HG03558 (cell line): Measurements from ENCODE around the gene CDH22.

Source experiments
- ATAC-seq: cut with Tn5 transposase; IDR thresholded peaks from one replicate; pipeline ENCODE4 v1.9.1; 2021; ENCODE audit warnings: moderate number of reproducible peaks; ENCODE audit not compliant: unreplicated experiment; ENCODE audit errors: extremely low read depth

Gene CDH22

GRCh38 chr20:46204594-46205186 lies 103.6 kb downstream of the CDH22 start:
- ATAC-seq, result no peak

DNA sequence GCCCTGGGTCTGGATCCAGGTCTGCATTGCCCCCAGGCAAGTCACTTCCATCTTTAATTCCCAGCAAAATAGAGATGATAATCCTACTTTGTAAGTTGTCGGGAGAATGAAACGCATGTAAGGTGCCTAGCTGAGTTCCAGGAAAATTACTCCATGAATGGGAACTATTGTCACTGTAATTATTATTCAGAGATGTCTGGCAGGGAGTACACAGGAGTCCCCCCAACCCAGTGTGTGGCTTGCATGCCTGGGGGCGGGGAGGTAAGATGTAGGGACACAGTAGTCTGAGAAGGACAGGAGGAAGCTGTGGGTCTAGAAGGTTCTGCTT lies 104.8 kb downstream of the CDH22 start:
- no peak for ATAC-seq

DNA sequence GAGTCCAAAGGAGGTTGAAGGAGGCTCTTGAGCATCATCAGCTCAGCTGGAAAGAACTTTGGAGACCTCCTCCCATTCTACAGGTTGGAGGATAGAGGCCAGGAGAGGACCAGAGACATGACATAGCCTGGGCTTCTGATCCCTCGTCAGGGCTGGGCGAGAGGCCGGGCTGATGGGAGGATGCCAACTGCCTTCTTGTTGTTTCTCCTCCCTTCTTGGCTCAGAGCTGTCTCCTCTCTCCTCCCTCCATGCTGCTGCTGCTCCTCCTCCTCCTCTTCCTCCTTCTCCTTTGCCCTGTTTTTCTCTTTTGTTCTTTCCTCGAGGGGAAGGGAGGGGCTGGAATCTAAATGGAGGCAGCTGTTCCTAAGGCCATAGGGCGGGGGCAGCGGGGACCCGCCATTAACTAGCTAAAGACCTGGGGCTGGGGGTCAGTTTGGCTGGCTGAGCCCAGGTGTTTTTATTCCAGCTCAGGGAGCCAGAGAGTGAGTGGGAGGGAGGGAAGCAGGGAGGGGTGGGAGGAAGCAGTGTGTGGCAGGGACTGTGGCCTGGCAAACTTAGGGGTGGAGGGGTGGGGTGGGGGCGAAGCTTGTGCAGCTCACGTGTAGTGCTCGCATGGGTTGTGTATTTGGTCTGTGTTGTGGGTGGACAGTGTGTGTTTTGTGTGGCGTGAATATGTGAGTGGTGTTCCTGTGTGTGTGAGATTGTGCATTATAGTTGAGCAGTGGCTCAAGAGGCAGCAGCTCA lies 105.4 kb downstream of the CDH22 start:
- no peak for ATAC-seq

DNA sequence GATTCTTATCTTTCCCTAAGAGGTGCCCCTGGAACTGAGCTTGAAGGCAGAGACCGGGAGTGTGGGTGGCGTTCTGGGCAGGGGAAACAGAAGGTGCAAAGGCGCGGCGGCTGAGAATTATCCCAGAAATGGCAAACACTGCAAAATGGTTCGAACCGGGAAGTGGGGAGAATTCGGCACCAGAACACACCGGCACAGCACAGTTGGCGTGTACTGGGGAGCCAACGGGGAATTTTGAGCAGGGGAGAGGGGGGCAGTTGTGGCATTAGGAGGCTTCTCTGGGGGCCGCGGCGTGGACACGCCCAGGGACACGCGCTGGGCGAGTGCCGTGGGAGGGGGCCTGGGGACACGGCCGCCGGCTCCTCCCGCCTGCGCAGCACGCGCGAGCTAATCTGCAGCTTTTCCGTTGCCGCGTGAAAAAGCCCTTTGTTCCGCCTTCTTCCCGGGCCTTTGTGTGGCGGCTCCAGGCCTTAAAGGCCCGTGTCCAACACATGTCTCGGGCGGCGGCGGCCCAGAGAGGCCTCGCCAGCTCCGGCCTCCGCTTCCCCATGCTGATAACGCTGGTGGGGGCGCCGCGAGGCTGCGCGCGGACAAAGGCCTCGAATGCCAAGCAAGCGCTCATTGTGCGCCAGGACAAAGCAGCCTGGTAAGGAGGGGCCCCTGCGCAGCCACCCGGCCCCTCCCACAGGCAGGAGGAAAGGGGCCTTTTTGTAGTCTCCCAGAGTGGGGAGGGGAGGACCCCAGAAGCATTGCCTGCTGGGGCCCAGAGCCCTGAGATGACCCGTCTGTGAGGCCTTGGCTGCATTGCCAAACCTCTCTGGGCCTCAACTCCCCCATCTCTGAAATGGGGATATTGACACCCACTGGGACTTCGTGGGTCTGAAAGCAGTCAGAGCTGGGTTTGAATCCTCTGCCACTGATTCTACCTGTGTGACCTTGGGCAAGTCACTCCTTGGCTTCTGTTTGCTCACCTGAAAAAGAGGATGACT lies 107.4 kb downstream of the CDH22 start:
- no peak for ATAC-seq

- no peak for ATAC-seq
Observed at GRCh38 chr20:46199198-46199597, 109.1 kb downstream of the CDH22 start.

- ATAC-seq, result no peak
Observed at GRCh38 chr20:46196990-46197389, 111.3 kb downstream of the CDH22 start.

- no peak for ATAC-seq
Observed at GRCh38 chr20:46195264-46196036, 112.8 kb downstream of the CDH22 start.

GRCh38 chr20:46194409-46194808 lies 113.9 kb downstream of the CDH22 start:
- no peak for ATAC-seq

GRCh38 chr20:46192376-46192944 lies 115.8 kb downstream of the CDH22 start:
- ATAC-seq, result no peak

- no peak for ATAC-seq
Observed at GRCh38 chr20:46191611-46192010, 116.7 kb downstream of the CDH22 start.

- no peak for ATAC-seq
Observed at GRCh38 chr20:46191168-46191540, 117.1 kb downstream of the CDH22 start.

- ATAC-seq, result no peak
Observed at GRCh38 chr20:46190478-46191167, 117.7 kb downstream of the CDH22 start.

DNA sequence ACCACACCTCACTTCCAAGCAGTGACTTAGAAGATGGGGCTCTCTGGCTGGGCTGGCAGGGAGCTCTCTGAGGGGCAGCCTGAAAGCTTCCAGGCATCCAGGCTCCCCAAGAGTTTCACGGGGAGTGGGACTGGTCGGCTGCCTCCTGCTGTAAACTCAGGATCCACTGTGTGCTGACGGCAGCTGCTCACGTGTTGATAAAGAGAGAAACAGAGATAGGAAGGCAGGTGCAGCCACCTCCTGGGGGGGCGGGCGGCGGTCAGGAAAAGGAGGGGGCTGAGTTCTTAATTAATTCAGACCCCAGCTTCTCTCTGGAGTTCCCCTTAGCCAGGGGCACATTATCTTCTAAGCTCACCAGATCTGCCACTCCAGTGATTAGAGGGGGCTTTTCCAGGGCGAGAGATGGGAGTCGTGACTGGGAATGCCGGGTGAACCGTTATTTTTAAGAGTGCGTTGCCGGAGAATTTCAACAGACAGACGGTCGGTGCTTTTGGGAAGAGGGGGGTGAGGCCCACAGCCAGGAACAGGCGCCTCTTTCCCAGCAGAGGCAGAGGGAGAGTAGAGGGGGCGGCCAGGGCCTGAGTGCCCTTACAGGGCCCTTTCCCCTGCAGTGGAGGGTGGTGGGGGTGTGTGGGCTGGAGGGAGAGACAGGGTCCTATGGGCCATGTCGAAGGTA lies 119.3 kb downstream of the CDH22 start:
- ATAC-seq, result no peak

GRCh38 chr20:46186210-46186609 lies 122.1 kb downstream of the CDH22 start:
- ATAC-seq, result no peak

DNA sequence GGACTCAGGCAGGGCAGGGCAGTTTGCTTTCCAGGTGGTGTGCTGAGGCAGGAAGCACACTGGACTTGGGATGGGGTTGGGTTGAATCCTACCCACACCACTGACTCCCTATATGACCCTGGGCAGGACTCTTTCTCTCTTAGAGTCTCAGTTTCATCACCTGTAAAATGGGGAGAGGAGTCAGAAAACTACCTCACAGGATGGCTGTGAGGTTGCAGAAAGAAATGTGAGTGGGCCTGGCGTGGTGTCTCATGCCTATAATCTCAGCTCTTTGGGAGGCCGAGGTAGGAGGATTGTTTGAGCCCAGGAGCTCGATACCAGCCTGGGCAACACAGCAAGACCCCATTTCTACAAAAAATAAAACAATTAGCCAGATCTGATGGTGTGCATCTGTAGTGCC lies 122.9 kb downstream of the CDH22 start:
- no peak for ATAC-seq

DNA sequence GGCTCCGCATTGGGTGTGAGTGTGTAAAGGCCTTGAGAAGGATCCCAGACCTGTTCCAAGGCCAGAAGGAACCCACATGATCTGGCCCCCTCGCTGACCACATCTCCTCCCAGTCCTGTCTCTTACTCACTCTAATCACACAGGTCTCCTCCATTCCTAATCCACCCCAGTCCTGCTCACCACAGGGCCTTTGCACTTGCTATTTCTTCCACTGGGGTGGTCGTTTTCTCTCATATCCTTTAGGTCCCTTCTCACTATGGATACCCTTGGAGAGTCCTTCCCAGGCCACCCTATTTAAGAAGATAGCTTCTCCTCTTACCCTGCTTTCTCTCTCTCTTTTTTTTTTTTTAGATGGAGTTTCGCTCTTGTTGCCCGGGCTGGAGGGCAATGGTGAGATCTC lies 124.5 kb downstream of the CDH22 start:
- no peak for ATAC-seq

- no peak for ATAC-seq
Observed at GRCh38 chr20:46182276-46183200, 125.8 kb downstream of the CDH22 start.

DNA sequence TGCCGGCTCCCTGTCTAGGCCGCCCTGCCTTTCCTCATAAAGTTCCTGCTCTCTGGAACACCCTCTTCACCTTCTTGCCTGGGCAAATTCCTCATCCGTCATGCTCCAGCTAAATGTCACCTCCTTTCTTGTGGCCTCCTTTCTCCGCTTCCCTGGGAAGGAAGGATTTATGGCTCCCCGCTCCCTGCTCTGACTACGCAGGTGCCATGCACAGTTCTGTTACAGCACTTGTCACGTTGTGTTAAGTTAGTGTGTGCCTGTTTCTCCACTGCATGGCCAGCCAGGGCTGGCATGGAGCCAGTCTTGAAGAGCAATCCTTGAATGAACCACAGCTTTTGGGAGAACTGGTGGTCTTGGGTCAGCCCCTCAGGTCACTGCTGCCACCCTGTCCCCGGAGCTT lies 128.4 kb downstream of the CDH22 start:
- ATAC-seq, result no peak
